Dendritic cell treated with granulocyte-macrophage colony-stimulating factor and Interleukin-4, amounts not matched to agents 40 ng/mL and 50 ng/mL, for 4 days (primary cell): ENCODE results near the gene CAMKK2.
"Not testable (repeated sequence)": the region's sequence is repeated elsewhere in the genome, so short reads cannot be mapped to it uniquely, and the experiment has no call there.

Experiments used
- H3K27ac Mint-ChIP-seq: one replicate; pipeline ENCODE4 v1.8.0; 2022; ENCODE audit warnings: mild to moderate bottlenecking, mixed read lengths
- H3K27me3 Mint-ChIP-seq: one replicate; pipeline ENCODE4 v1.8.0; 2022; ENCODE audit warnings: mild to moderate bottlenecking, mixed read lengths
- H3K36me3 Mint-ChIP-seq: one replicate; pipeline ENCODE4 v1.8.0; 2022; ENCODE audit warnings: low read depth, mixed read lengths
- H3K4me1 Mint-ChIP-seq: one replicate; pipeline ENCODE4 v1.8.0; 2022; ENCODE audit warnings: low read depth, mixed read lengths
- H3K4me3 Mint-ChIP-seq: one replicate; pipeline ENCODE4 v1.8.0; 2022; ENCODE audit warnings: mild to moderate bottlenecking, moderate library complexity, mixed read lengths
- H3K9me3 Mint-ChIP-seq: one replicate; pipeline ENCODE4 v1.8.0; 2022; ENCODE audit warnings: mixed read lengths
- intact Hi-C: fragments of 100-400 bp; cut with micrococcal nuclease; formaldehyde crosslinking; loops from one replicate; pipeline ENCODE4 v1.15.0; 2022

CAMKK2 gene

GRCh38 chr12:121259074-121259473 is 37.4 kb downstream of the CAMKK2 start:
- no peak overlapping the region for H3K27ac Mint-ChIP-seq
- no peak overlapping the region for H3K4me3 Mint-ChIP-seq
- intact Hi-C loops: no loop called here
- peaks cover 100% of the 10 kb centered on the region for H3K36me3 Mint-ChIP-seq
- H3K9me3 Mint-ChIP-seq: no peaks in the 10 kb centered on the region
- H3K27me3 Mint-ChIP-seq: no peaks in the 10 kb centered on the region
- H3K4me1 Mint-ChIP-seq: no peaks in the 10 kb centered on the region

GRCh38 chr12:121257704-121258449 is 38.6 kb downstream of the CAMKK2 start:
- H3K4me1 Mint-ChIP-seq, H3K9me3 Mint-ChIP-seq, intact Hi-C loops, H3K27me3 Mint-ChIP-seq, H3K4me3 Mint-ChIP-seq, H3K27ac Mint-ChIP-seq: not testable (repeated sequence)
- H3K36me3 Mint-ChIP-seq: peaks cover 100% of the 10 kb centered on the region

GRCh38 chr12:121255433-121255832 is 41.1 kb downstream of the CAMKK2 start:
- H3K27me3 Mint-ChIP-seq: no peaks in the 10 kb centered on the region
- H3K27ac Mint-ChIP-seq: no peak overlapping the region
- H3K4me3 Mint-ChIP-seq: no peak overlapping the region
- intact Hi-C loops: no loop called here
- H3K4me1 Mint-ChIP-seq: no peaks in the 10 kb centered on the region
- no peaks in the 10 kb centered on the region for H3K9me3 Mint-ChIP-seq
- peaks cover 99% of the 10 kb centered on the region for H3K36me3 Mint-ChIP-seq

GRCh38 chr12:121253638-121254335 is 42.7 kb downstream of the CAMKK2 start:
- Mint-ChIP-seq H3K9me3 (no peaks in the 10 kb centered on the region), H3K36me3 (peaks cover 99% of the 10 kb centered on the region), H3K4me1 (no peaks in the 10 kb centered on the region), H3K27ac (no peak overlapping the region), H3K27me3 (no peaks in the 10 kb centered on the region), H3K4me3 (no peak overlapping the region)
- intact Hi-C loops: no loop called here

- H3K27ac Mint-ChIP-seq: no peak overlapping the region
- intact Hi-C loops: no loop called here
- peaks cover 99% of the 10 kb centered on the region for H3K36me3 Mint-ChIP-seq
- no peak overlapping the region for H3K4me3 Mint-ChIP-seq
- H3K9me3 Mint-ChIP-seq: no peaks in the 10 kb centered on the region
- H3K27me3 Mint-ChIP-seq: no peaks in the 10 kb centered on the region
- H3K4me1 Mint-ChIP-seq: no peaks in the 10 kb centered on the region
Observed at GRCh38 chr12:121252712-121253345, 43.7 kb downstream of the CAMKK2 start.

- no peaks in the 10 kb centered on the region for H3K9me3 Mint-ChIP-seq
- no peaks in the 10 kb centered on the region for H3K27me3 Mint-ChIP-seq
- no peak overlapping the region for H3K4me3 Mint-ChIP-seq
- peaks cover 99% of the 10 kb centered on the region for H3K36me3 Mint-ChIP-seq
- H3K27ac Mint-ChIP-seq: no peak overlapping the region
- intact Hi-C loops: no loop called here
- no peaks in the 10 kb centered on the region for H3K4me1 Mint-ChIP-seq
Observed at GRCh38 chr12:121251838-121252237, 44.7 kb downstream of the CAMKK2 start.

GRCh38 chr12:121250359-121250758 is 46.1 kb downstream of the CAMKK2 start:
- no peak overlapping the region for H3K4me3 Mint-ChIP-seq
- H3K9me3 Mint-ChIP-seq: no peaks in the 10 kb centered on the region
- no peaks in the 10 kb centered on the region for H3K27me3 Mint-ChIP-seq
- H3K27ac Mint-ChIP-seq: no peak overlapping the region
- intact Hi-C loops: no loop called here
- no peaks in the 10 kb centered on the region for H3K4me1 Mint-ChIP-seq
- peaks cover 98% of the 10 kb centered on the region for H3K36me3 Mint-ChIP-seq

GRCh38 chr12:121248622-121249021 is 47.9 kb downstream of the CAMKK2 start:
- Mint-ChIP-seq H3K4me1 (no peaks in the 10 kb centered on the region), H3K4me3 (no peak overlapping the region), H3K36me3 (peaks cover 98% of the 10 kb centered on the region), H3K27ac (no peak overlapping the region), H3K9me3 (no peaks in the 10 kb centered on the region), H3K27me3 (no peaks in the 10 kb centered on the region)
- intact Hi-C loops: no loop called here

GRCh38 chr12:121246893-121247557 is 49.5 kb downstream of the CAMKK2 start:
- Mint-ChIP-seq H3K4me1 (peaks cover 3% of the 10 kb centered on the region), H3K9me3 (no peaks in the 10 kb centered on the region), H3K4me3 (no peak overlapping the region), H3K27ac (no peak overlapping the region), H3K36me3 (peaks cover 96% of the 10 kb centered on the region), H3K27me3 (no peaks in the 10 kb centered on the region)
- intact Hi-C loops: no loop called here

GRCh38 chr12:121245951-121246350 is 50.6 kb downstream of the CAMKK2 start:
- Mint-ChIP-seq H3K9me3 (no peaks in the 10 kb centered on the region), H3K4me1 (peaks cover 14% of the 10 kb centered on the region), H3K27me3 (no peaks in the 10 kb centered on the region), H3K4me3 (no peak overlapping the region), H3K36me3 (peaks cover 93% of the 10 kb centered on the region), H3K27ac (no peak overlapping the region)
- intact Hi-C loops: no loop called here

GRCh38 chr12:121245031-121245430 is 51.5 kb downstream of the CAMKK2 start:
- peaks cover 23% of the 10 kb centered on the region for H3K4me1 Mint-ChIP-seq
- no peaks in the 10 kb centered on the region for H3K9me3 Mint-ChIP-seq
- peaks cover 90% of the 10 kb centered on the region for H3K36me3 Mint-ChIP-seq
- H3K4me3 Mint-ChIP-seq: no peak overlapping the region
- intact Hi-C loops: no loop called here
- no peak overlapping the region for H3K27ac Mint-ChIP-seq
- H3K27me3 Mint-ChIP-seq: no peaks in the 10 kb centered on the region

- Mint-ChIP-seq H3K27me3 (no peaks in the 10 kb centered on the region), H3K9me3 (no peaks in the 10 kb centered on the region), H3K36me3 (peaks cover 74% of the 10 kb centered on the region), H3K4me3 (peak overlapping the region; percentile 49), H3K27ac (peak overlapping the region; percentile 75), H3K4me1 (peaks cover 46% of the 10 kb centered on the region)
- intact Hi-C loops: no loop called here
Observed at GRCh38 chr12:121241156-121241970, 55.1 kb downstream of the CAMKK2 start.

- H3K27me3 Mint-ChIP-seq: no peaks in the 10 kb centered on the region
- H3K4me3 Mint-ChIP-seq: peak overlapping the region; percentile 49
- peak overlapping the region; percentile 75 for H3K27ac Mint-ChIP-seq
- peaks cover 46% of the 10 kb centered on the region for H3K4me1 Mint-ChIP-seq
- no peaks in the 10 kb centered on the region for H3K9me3 Mint-ChIP-seq
- intact Hi-C loops: no loop called here
- H3K36me3 Mint-ChIP-seq: peaks cover 74% of the 10 kb centered on the region
Observed at GRCh38 chr12:121240484-121241101, 55.9 kb downstream of the CAMKK2 start.
